HepG2 (cell line): ENCODE data around the gene CELF4. TPM values are rescaled to one million over a fixed set of nuclear protein-coding genes. Genes with fewer than 3 reads are reported as not detected.

ENCODE experiments used
- ARNT ChIP-seq: fragments of 450-650 bp; IDR thresholded peaks from 2 replicates; pipeline ENCODE4 v1.6.1; 2017
- CHD4 ChIP-seq: fragments of 200-600 bp; sonication (generic); IDR thresholded peaks from 2 replicates; pipeline ENCODE4 v1.7.0; 2017; ENCODE audit warnings: mild to moderate bottlenecking, low read length, borderline replicate concordance
- FOXO1 ChIP-seq: sonication (generic); formaldehyde crosslinking; IDR thresholded peaks from 2 replicates; pipeline ENCODE4 v1.4.0; 2020; ENCODE audit warnings: missing genetic modification reagents
- FOXP4 ChIP-seq: sonication (generic); formaldehyde crosslinking; IDR thresholded peaks from 2 replicates; pipeline ENCODE4 v1.4.0; 2020; ENCODE audit warnings: missing genetic modification reagents
- HIVEP1 ChIP-seq: sonication (generic); formaldehyde crosslinking; IDR thresholded peaks from 2 replicates; pipeline ENCODE4 v1.4.0; 2020; ENCODE audit warnings: mild to moderate bottlenecking, missing genetic modification reagents
- HNF4A ChIP-seq: sonication (generic); formaldehyde crosslinking; IDR thresholded peaks from 2 replicates; pipeline ENCODE4 v1.4.0; 2020; ENCODE audit warnings: missing genetic modification reagents
- HOXA5 ChIP-seq: sonication (generic); formaldehyde crosslinking; IDR thresholded peaks from 2 replicates; pipeline ENCODE4 v1.4.0; 2020; ENCODE audit warnings: missing genetic modification reagents
- IKZF4 ChIP-seq: sonication (generic); formaldehyde crosslinking; IDR thresholded peaks from 2 replicates; pipeline ENCODE4 v1.5.1; 2020; ENCODE audit warnings: borderline replicate concordance, mild to moderate bottlenecking, low read depth, missing genetic modification reagents; ENCODE audit errors: not compliant biosample characterization
- JARID2 ChIP-seq: sonication (generic); formaldehyde crosslinking; IDR thresholded peaks from 2 replicates; pipeline ENCODE4 v1.8.1; 2023; ENCODE audit warnings: missing genetic modification reagents, inconsistent platforms; ENCODE audit not compliant: insufficient replicate concordance
- NPAS2 ChIP-seq: sonication (generic); formaldehyde crosslinking; IDR thresholded peaks from 2 replicates; pipeline ENCODE4 v1.8.0; 2022; ENCODE audit warnings: mild to moderate bottlenecking, missing genetic modification reagents, borderline replicate concordance
- STAG1 ChIP-seq: sonication (generic); formaldehyde crosslinking; IDR thresholded peaks from 2 replicates; pipeline ENCODE4 v1.4.0; 2020; ENCODE audit warnings: missing genetic modification reagents
- ZBTB46 ChIP-seq: sonication (generic); formaldehyde crosslinking; IDR thresholded peaks from 2 replicates; pipeline ENCODE4 v1.4.0; 2020; ENCODE audit warnings: mild to moderate bottlenecking, missing genetic modification reagents, borderline replicate concordance
- ZNF281 ChIP-seq: sonication (generic); formaldehyde crosslinking; IDR thresholded peaks from 2 replicates; pipeline ENCODE4 v1.4.0; 2020; ENCODE audit warnings: missing genetic modification reagents, borderline replicate concordance
- ZNF414 ChIP-seq: sonication (generic); formaldehyde crosslinking; IDR thresholded peaks from 2 replicates; pipeline ENCODE4 v1.5.0; 2020; ENCODE audit warnings: missing genetic modification reagents
- ZNF431 ChIP-seq: sonication (generic); formaldehyde crosslinking; IDR thresholded peaks from 2 replicates; pipeline ENCODE4 v1.9.0; 2022; ENCODE audit warnings: missing genetic modification reagents, low read depth, mild to moderate bottlenecking, borderline replicate concordance
- ZNF616 ChIP-seq: sonication (generic); formaldehyde crosslinking; IDR thresholded peaks from 2 replicates; pipeline ENCODE4 v1.5.0; 2020; ENCODE audit warnings: low read depth, mild to moderate bottlenecking, missing genetic modification reagents
- polyA plus RNA-seq, 8 experiments: library from polyadenylated mRNA; depleted of rRNA in 3 of 8; stranded (reverse) in 7 of 8; unstranded in 1 of 8; fragments of >200 nt; fragmentation: Illumina TruSeq in 4 of 8; extraction: Trizol in 4 of 8; gene quantifications; 2 replicates each; pipeline versions ENCODE4 v1.2.1 to v1.2.3, GENCODE V29; 2011 to 2016; ENCODE audit warnings: low read depth in 4 of 8, missing spikeins in 1 of 8, mixed read lengths in 1 of 8; ENCODE audit not compliant: insufficient read depth in 1 of 8
- total RNA-seq, 5 experiments: library from RNA; depleted of rRNA; stranded (reverse); fragments of >200 nt; fragmentation: Illumina TruSeq; extraction: Trizol; gene quantifications; 2 replicates each; pipeline ENCODE4 v1.2.3, GENCODE V29; 2016; ENCODE audit warnings: low read depth in 1 of 5
- TF ChIP-seq, protein P1 (sequence below): sonication (generic); formaldehyde crosslinking; IDR thresholded peaks from 2 replicates; pipeline ENCODE4 v1.5.1; 2020; ENCODE audit warnings: mild to moderate bottlenecking, missing genetic modification reagents, moderate library complexity

The CELF4 gene
- total and polyA plus RNA-seq, 2 of the 13 experiments (the other 11 are each of a cell fraction or from before 2014, with no cell fraction given): not detected

DNA sequence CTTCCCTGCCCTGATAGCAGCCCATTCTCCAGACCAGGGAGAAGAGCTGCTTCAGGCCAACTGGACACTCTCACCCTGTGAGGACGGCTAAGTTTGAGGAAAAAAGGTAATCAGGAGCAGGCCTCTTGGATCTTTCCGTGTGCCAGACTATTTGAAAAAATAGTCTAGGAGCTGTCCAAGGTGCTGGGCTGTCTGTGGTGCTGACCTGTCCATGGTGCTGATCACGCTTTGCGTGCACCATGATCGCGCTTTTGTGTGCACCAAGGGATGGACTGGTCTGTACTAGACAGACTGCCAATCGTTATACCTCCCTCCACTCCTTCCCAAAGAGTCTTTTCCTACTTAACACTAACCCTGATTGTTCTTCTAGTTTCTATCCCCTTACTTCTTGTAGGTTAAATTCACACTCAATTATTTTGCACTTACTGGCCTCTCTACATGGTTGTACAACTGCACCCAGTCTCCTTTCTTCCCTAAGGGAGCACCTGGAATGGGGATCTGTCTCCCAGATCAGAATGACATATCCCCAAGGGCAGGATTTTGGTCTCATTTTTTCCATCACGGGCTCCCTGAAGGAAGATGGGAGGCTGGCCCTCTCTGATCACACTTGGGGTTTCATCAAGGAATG lies 295.4 kb downstream of the CELF4 start (continued):
- TF ChIP-seq, protein P1, sequence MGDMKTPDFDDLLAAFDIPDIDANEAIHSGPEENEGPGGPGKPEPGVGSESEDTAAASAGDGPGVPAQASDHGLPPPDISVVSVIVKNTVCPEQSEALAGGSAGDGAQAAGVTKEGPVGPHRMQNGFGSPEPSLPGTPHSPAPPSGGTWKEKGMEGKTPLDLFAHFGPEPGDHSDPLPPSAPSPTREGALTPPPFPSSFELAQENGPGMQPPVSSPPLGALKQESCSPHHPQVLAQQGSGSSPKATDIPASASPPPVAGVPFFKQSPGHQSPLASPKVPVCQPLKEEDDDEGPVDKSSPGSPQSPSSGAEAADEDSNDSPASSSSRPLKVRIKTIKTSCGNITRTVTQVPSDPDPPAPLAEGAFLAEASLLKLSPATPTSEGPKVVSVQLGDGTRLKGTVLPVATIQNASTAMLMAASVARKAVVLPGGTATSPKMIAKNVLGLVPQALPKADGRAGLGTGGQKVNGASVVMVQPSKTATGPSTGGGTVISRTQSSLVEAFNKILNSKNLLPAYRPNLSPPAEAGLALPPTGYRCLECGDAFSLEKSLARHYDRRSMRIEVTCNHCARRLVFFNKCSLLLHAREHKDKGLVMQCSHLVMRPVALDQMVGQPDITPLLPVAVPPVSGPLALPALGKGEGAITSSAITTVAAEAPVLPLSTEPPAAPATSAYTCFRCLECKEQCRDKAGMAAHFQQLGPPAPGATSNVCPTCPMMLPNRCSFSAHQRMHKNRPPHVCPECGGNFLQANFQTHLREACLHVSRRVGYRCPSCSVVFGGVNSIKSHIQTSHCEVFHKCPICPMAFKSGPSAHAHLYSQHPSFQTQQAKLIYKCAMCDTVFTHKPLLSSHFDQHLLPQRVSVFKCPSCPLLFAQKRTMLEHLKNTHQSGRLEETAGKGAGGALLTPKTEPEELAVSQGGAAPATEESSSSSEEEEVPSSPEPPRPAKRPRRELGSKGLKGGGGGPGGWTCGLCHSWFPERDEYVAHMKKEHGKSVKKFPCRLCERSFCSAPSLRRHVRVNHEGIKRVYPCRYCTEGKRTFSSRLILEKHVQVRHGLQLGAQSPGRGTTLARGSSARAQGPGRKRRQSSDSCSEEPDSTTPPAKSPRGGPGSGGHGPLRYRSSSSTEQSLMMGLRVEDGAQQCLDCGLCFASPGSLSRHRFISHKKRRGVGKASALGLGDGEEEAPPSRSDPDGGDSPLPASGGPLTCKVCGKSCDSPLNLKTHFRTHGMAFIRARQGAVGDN (CRISPR knock-in tag): peak; percentile 37; the same call in 1 of the 2 replicates
- TF ChIP-seq STAG1 (peak; percentile 53), ZNF616 (CRISPR knock-in tag) (peak; percentile 99), ZBTB46 (peak; percentile 78; the same call in 1 of the 2 replicates), IKZF4 (peak; percentile 100), ARNT (no peak), CHD4 (no peak), ZNF414 (CRISPR knock-in tag) (peak; percentile 100), HOXA5 (CRISPR knock-in tag) (peak; percentile 100), NPAS2 (CRISPR knock-in tag) (peak; percentile 95; the same call in 1 of the 2 replicates), FOXO1 (peak; percentile 98), ZNF431 (CRISPR knock-in tag) (peak; percentile 100), ZNF281 (CRISPR knock-in tag) (peak; percentile 97), FOXP4 (CRISPR knock-in tag) (peak; percentile 93), JARID2 (CRISPR knock-in tag) (peak; percentile 100), HNF4A (CRISPR knock-in tag) (peak; percentile 38; the same call in 1 of the 2 replicates), HIVEP1 (CRISPR knock-in tag) (peak; percentile 93)
